ENCODE results near the gene INTS6L. TPM values are rescaled to one million over a fixed set of nuclear protein-coding genes. Genes with fewer than 3 reads are reported as not detected.

Gene INTS6L
- polyA plus RNA-seq, 1 donor from 2014 or later = 57.1 TPM

GRCh38 chrX:135476378-135476777, 44.1 kb upstream of the INTS6L start:
- H3K36me3 ChIP-seq (ENCODE audit: insufficient read depth, low read length) = no peaks in the 10 kb centered on the region
- H3F3A ChIP-seq (ENCODE audit: insufficient read depth, low read length, poor library complexity, severe bottlenecking) = no peaks in the 10 kb centered on the region
- no peak for TF ChIP-seq TAF1 (IDR thresholded peaks at IDR 0.05; ENCODE audit: low read depth)
- TF ChIP-seq, protein P1, sequence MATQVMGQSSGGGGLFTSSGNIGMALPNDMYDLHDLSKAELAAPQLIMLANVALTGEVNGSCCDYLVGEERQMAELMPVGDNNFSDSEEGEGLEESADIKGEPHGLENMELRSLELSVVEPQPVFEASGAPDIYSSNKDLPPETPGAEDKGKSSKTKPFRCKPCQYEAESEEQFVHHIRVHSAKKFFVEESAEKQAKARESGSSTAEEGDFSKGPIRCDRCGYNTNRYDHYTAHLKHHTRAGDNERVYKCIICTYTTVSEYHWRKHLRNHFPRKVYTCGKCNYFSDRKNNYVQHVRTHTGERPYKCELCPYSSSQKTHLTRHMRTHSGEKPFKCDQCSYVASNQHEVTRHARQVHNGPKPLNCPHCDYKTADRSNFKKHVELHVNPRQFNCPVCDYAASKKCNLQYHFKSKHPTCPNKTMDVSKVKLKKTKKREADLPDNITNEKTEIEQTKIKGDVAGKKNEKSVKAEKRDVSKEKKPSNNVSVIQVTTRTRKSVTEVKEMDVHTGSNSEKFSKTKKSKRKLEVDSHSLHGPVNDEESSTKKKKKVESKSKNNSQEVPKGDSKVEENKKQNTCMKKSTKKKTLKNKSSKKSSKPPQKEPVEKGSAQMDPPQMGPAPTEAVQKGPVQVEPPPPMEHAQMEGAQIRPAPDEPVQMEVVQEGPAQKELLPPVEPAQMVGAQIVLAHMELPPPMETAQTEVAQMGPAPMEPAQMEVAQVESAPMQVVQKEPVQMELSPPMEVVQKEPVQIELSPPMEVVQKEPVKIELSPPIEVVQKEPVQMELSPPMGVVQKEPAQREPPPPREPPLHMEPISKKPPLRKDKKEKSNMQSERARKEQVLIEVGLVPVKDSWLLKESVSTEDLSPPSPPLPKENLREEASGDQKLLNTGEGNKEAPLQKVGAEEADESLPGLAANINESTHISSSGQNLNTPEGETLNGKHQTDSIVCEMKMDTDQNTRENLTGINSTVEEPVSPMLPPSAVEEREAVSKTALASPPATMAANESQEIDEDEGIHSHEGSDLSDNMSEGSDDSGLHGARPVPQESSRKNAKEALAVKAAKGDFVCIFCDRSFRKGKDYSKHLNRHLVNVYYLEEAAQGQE (IDR thresholded peaks at IDR 0.05; ENCODE audit: borderline replicate concordance) = no peak
- no peak for TF ChIP-seq EZH2 (IDR thresholded peaks at IDR 0.05; ENCODE audit: borderline replicate concordance, insufficient read depth, low read length, poor library complexity, severe bottlenecking)
- TF ChIP-seq POLR2AphosphoS5 (IDR thresholded peaks at IDR 0.05) = no peak
- no peak for TF ChIP-seq RAD21 (conservative IDR thresholded peaks at IDR 0.05)
- no peak for TF ChIP-seq EP300 (conservative IDR thresholded peaks at IDR 0.05; ENCODE audit: poor library complexity, severe bottlenecking)
- TF ChIP-seq SMC3 (conservative IDR thresholded peaks at IDR 0.05; ENCODE audit: poor library complexity) = no peak
- H4K20me1 ChIP-seq (ENCODE audit: insufficient read depth) = no peaks in the 10 kb centered on the region
- H3K4me2 ChIP-seq (ENCODE audit: low read length) = no peak overlapping the region
- no peak overlapping the region for H3K4me3 ChIP-seq (ENCODE audit: low read length)
- no peaks in the 10 kb centered on the region for H3K27me3 ChIP-seq (ENCODE audit: insufficient read depth, low read depth, low read length)
- no peaks in the 10 kb centered on the region for H3K79me2 ChIP-seq (replicated peaks; ENCODE audit: insufficient read depth, low read length)
- H3K9me2 ChIP-seq (ENCODE audit: insufficient read depth, low read length) = no peaks in the 10 kb centered on the region
- no peak overlapping the region for H2AFZ ChIP-seq (ENCODE audit: low read depth, low read length)
- no peak overlapping the region for H3K9ac ChIP-seq (ENCODE audit: low read length)
- no peaks in the 10 kb centered on the region for H3K9me3 ChIP-seq (ENCODE audit: low read length)
- no peak overlapping the region for H3K27ac ChIP-seq (ENCODE audit: low read length)

DNA sequence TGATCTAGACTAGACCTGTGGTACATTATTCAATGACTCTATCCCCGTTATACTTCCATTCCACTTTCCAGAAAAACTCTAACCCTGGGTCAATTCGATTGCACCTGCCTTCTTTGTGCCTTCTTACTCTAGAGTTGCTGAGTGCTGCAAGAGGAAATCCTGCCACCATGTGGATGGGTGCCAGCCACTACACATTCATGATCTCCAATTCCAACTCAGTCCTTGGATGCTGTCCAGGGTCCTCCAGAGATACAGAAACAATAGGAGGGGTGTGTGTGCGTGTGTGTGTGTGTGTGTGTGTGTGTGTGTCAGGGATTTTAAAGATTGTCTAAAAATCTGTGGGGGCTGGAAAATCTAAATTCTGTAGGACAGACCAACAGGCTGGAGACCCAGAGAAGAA, 42.9 kb upstream of the INTS6L start:
- Histone ChIP-seq H3F3A (ENCODE audit: insufficient read depth, low read length, poor library complexity, severe bottlenecking) (no peaks in the 10 kb centered on the region), H4K20me1 (ENCODE audit: insufficient read depth) (no peaks in the 10 kb centered on the region), H3K27me3 (ENCODE audit: insufficient read depth, low read depth, low read length) (no peaks in the 10 kb centered on the region), H2AFZ (ENCODE audit: low read depth, low read length) (no peak overlapping the region), H3K9me2 (ENCODE audit: insufficient read depth, low read length) (no peaks in the 10 kb centered on the region), H3K36me3 (ENCODE audit: insufficient read depth, low read length) (no peaks in the 10 kb centered on the region), H3K27ac (ENCODE audit: low read length) (no peak overlapping the region), H3K9ac (ENCODE audit: low read length) (no peak overlapping the region), H3K4me2 (ENCODE audit: low read length) (no peak overlapping the region), H3K4me3 (ENCODE audit: low read length) (no peak overlapping the region), H3K9me3 (ENCODE audit: low read length) (no peaks in the 10 kb centered on the region), H3K79me2 (replicated peaks; ENCODE audit: insufficient read depth, low read length) (no peaks in the 10 kb centered on the region)
- TF ChIP-seq EZH2 (IDR thresholded peaks at IDR 0.05; ENCODE audit: borderline replicate concordance, insufficient read depth, low read length, poor library complexity, severe bottlenecking) (no peak), RAD21 (conservative IDR thresholded peaks at IDR 0.05) (no peak), CTCF (IDR thresholded peaks at IDR 0.05; ENCODE audit: poor library complexity, severe bottlenecking) (peak; percentile 32), TAF1 (IDR thresholded peaks at IDR 0.05; ENCODE audit: low read depth) (no peak)
- TF ChIP-seq, protein P1 (IDR thresholded peaks at IDR 0.05; ENCODE audit: borderline replicate concordance) = no peak

Measured in neural cell (in vitro differentiated cells).